Fibroblast of lung (primary cell): ENCODE results near the gene DQX1.

Experiments
- CTCF ChIP-seq, 2 donors: IDR thresholded peaks in 1 of 2; conservative IDR thresholded peaks in 1 of 2; 1 replicate in 1 of 2; 2 replicates in 1 of 2; pipeline ENCODE4 v1.5.1; 2011 to 2012; ENCODE audit warnings: low read length in 2 of 2, control low read depth in 1 of 2, inconsistent platforms in 1 of 2, low read depth in 1 of 2, mild to moderate bottlenecking in 1 of 2
- EZH2 ChIP-seq: IDR thresholded peaks from 2 replicates; pipeline ENCODE4 v1.5.1; 2012; ENCODE audit warnings: low read length, control low read depth, mild to moderate bottlenecking; ENCODE audit errors: missing control alignments

GRCh38 chr2:74525717-74526648, at the start of gene DQX1:
- TF ChIP-seq CTCF (conservative IDR thresholded peaks at IDR 0.05 in 1 of 2, IDR thresholded peaks at IDR 0.05 in 1 of 2; ENCODE audit: low read depth in 1 of 2, low read length in 2 of 2) (no peak), EZH2 (no peak)
